OCI-LY3 (cell line): ENCODE results near the gene LUM.

ENCODE experiments used
- CTCF ChIP-seq: fragments of 200-600, 300-600 bp; sonication (generic); IDR thresholded peaks from 2 replicates; pipeline ENCODE4 v1.5.1; 2014; ENCODE audit warnings: antibody characterized with exemption, low read length, low read depth
- EZH2phosphoT487 ChIP-seq: fragments of 200-600 bp; shearing (Covaris generic); IDR thresholded peaks from 2 replicates; pipeline ENCODE4 v1.6.1; 2018; ENCODE audit warnings: antibody characterized with exemption, mixed run types, low read depth

- TF ChIP-seq CTCF = no peak
- no peak for TF ChIP-seq EZH2phosphoT487
Measured at GRCh38 chr12:91094957-91095356, 16.3 kb downstream of the LUM start.
